Hepatocyte (in vitro differentiated cells): ENCODE data around the gene ACOXL. TPM values are rescaled to one million over a fixed set of nuclear protein-coding genes. Genes with fewer than 3 reads are reported as not detected.

ENCODE experiments used
- DNase-seq: peaks from one replicate; pipeline ENCODE4 v3.0.0-alpha.2; 2016; ENCODE audit warnings: low spot score
- H2AFZ ChIP-seq: fragments of 200-600 bp; sonication (generic); 2 replicates; pipeline ENCODE4 v1.6.0; 2016; ENCODE audit warnings: antibody characterized with exemption, mild to moderate bottlenecking
- H3K27ac ChIP-seq: fragments of 200-600 bp; sonication (generic); 2 replicates; pipeline ENCODE4 v1.5.1; 2016; ENCODE audit warnings: mild to moderate bottlenecking
- H3K27me3 ChIP-seq: fragments of 200-600 bp; sonication (generic); 2 replicates; pipeline ENCODE4 v1.6.1; 2016
- H3K36me3 ChIP-seq: fragments of 200-600 bp; sonication (generic); replicated peaks from 2 replicates; pipeline ENCODE4 v1.5.1; 2016; ENCODE audit warnings: low read depth; ENCODE audit not compliant: insufficient read depth
- H3K4me1 ChIP-seq: fragments of 200-600 bp; sonication (generic); 2 replicates; pipeline ENCODE4 v1.5.1; 2016; ENCODE audit warnings: mild to moderate bottlenecking, moderate library complexity; ENCODE audit not compliant: insufficient read depth
- H3K4me2 ChIP-seq: fragments of 200-600 bp; sonication (generic); 2 replicates; pipeline ENCODE4 v1.6.0; 2016
- H3K4me3 ChIP-seq: fragments of 200-600 bp; sonication (generic); 2 replicates; pipeline ENCODE4 v1.5.1; 2016; ENCODE audit warnings: mild to moderate bottlenecking
- H3K79me2 ChIP-seq: fragments of 200-600 bp; sonication (generic); 2 replicates; pipeline ENCODE4 v1.6.0; 2017; ENCODE audit warnings: mild to moderate bottlenecking
- H3K9me2 ChIP-seq: fragments of 200-600 bp; sonication (generic); replicated peaks from 2 replicates; pipeline ENCODE4 v1.6.0; 2017; ENCODE audit warnings: mild to moderate bottlenecking; ENCODE audit not compliant: insufficient read depth
- H3K9me3 ChIP-seq: fragments of 200-600 bp; sonication (generic); 2 replicates; pipeline ENCODE4 v1.5.1; 2016; ENCODE audit warnings: low read depth, mild to moderate bottlenecking
- H4K20me1 ChIP-seq: fragments of 200-600 bp; sonication (generic); 2 replicates; pipeline ENCODE4 v1.6.0; 2016; ENCODE audit warnings: mild to moderate bottlenecking; ENCODE audit not compliant: insufficient read depth, poor library complexity, severe bottlenecking
- EZH2 ChIP-seq: fragments of 200-600 bp; sonication (generic); IDR thresholded peaks from 2 replicates; pipeline ENCODE4 v1.6.1; 2016; ENCODE audit warnings: antibody characterized with exemption, mild to moderate bottlenecking, borderline replicate concordance
- EZH2phosphoT487 ChIP-seq: fragments of 200-600 bp; sonication (generic); IDR thresholded peaks from one replicate; pipeline ENCODE4 v1.6.1; 2018; ENCODE audit warnings: antibody characterized with exemption, mild to moderate bottlenecking, low read depth, moderate library complexity; ENCODE audit not compliant: unreplicated experiment, severe bottlenecking
- WGBS: methylation state at CpG from one replicate; pipeline ENCODE4 v1.1.6; 2016; ENCODE audit warnings: low lambda C conversion rate; ENCODE audit errors: missing lambda C conversion rate; 5-methylcytosine and 5-hydroxymethylcytosine counted together
- polyA plus RNA-seq: library from polyadenylated mRNA; unstranded; fragments of >200 nt; fragmentation: Nextera tagmentation; extraction: Ambion mirVana; gene quantifications from 2 replicates; pipeline ENCODE4 v1.2.1, GENCODE V29; 2016
- total RNA-seq: library from RNA; depleted of rRNA; stranded (reverse); fragments of >200 nt; gene quantifications from 2 replicates; pipeline ENCODE4 v1.2.3, GENCODE V29; 2014
- TF ChIP-seq, protein P1 (sequence below): fragments of 200-600 bp; sonication (generic); IDR thresholded peaks from 2 replicates; pipeline ENCODE4 v1.5.1; 2016; ENCODE audit warnings: antibody characterized with exemption, mild to moderate bottlenecking; ENCODE audit not compliant: poor library complexity

The ACOXL gene
- total and polyA plus RNA-seq, 2 experiments from 2014 or later = 0.23 to 1.1 TPM

DNA sequence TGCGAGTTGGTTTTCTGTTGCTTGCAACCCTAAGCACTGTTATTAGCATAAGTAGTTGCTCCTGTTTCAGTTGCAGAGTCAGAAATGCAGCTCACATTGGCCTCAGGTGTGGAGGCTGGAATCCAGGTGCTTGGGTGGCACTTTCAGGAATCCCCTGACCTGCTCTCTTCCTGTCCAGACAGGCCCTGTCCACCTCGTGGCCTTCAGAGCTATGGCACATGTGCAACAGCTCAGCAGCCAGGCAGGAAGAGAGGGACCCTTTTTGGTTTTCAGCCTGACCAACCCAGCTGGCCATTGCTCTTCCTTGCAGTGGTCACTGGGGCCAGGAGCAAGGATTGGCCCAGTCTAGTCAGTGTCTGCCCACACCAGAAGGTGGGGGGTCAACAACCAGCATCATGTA, 12.7 kb downstream of the ACOXL start:
- H3K27ac ChIP-seq = no peak overlapping the region
- no peaks in the 10 kb centered on the region for H3K4me1 ChIP-seq
- H3K27me3 ChIP-seq = peaks cover 38% of the 10 kb centered on the region
- no peaks in the 10 kb centered on the region for H3K79me2 ChIP-seq
- no peak for TF ChIP-seq EZH2
- H3K9me2 ChIP-seq = no peaks in the 10 kb centered on the region
- H3K9me3 ChIP-seq = no peaks in the 10 kb centered on the region
- H3K4me2 ChIP-seq = no peak overlapping the region
- H3K36me3 ChIP-seq = no peaks in the 10 kb centered on the region
- no peak for DNase-seq
- 83% methylated on average over 2 of the region's 2 CpGs for WGBS
- H3K4me3 ChIP-seq = no peak overlapping the region
- no peaks in the 10 kb centered on the region for H4K20me1 ChIP-seq
- H2AFZ ChIP-seq = no peak overlapping the region

DNA sequence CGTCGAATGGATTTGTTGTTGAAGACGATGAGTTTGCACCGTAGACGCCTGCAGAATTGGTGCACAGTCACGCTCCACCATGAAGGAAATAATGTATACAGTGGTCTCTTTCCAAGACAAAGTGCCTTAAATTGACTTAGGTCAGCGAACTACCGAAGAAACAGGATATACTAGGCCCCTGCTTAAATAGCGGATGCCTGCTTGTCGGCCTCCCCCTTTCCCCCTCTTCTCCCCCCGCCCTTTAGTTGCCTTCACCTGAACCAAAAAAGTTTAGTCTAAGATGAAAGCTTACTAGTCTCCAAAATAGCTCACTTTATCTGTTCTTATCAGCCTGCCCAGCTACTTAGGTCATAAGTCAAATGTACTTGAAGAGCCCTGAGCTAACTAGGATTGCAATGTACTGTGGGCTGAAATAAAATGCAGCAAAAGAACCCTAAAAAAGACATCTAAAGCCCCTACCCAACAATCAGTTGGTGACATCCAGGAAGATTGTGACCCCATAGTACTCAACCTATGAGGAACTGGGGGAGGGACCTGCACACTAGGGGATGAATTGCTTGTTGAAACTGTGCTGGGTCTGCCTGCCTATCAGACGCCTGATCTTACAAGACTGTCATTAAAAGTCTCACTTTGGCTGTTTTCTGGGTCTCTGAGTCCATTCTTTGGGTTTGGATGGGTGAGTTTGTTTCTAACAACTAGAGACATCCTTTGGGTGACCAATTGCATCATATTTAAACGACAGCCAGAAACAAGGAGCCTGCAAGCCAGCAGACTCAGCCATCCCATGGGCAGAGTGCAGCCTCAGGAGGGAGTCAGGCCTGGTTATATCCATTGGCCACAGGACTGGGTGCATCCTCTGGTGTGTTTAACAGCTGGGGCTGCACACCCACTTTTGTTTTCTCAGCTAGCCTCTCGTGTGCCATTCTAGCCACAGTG, 14.5 kb downstream of the ACOXL start:
- no peak overlapping the region for H2AFZ ChIP-seq
- H3K4me3 ChIP-seq = no peak overlapping the region
- H3K27me3 ChIP-seq = peaks cover 38% of the 10 kb centered on the region
- TF ChIP-seq, protein P1, sequence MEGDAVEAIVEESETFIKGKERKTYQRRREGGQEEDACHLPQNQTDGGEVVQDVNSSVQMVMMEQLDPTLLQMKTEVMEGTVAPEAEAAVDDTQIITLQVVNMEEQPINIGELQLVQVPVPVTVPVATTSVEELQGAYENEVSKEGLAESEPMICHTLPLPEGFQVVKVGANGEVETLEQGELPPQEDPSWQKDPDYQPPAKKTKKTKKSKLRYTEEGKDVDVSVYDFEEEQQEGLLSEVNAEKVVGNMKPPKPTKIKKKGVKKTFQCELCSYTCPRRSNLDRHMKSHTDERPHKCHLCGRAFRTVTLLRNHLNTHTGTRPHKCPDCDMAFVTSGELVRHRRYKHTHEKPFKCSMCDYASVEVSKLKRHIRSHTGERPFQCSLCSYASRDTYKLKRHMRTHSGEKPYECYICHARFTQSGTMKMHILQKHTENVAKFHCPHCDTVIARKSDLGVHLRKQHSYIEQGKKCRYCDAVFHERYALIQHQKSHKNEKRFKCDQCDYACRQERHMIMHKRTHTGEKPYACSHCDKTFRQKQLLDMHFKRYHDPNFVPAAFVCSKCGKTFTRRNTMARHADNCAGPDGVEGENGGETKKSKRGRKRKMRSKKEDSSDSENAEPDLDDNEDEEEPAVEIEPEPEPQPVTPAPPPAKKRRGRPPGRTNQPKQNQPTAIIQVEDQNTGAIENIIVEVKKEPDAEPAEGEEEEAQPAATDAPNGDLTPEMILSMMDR = no peak
- TF ChIP-seq EZH2 = no peak
- TF ChIP-seq EZH2phosphoT487 = no peak
- H3K9me3 ChIP-seq = no peaks in the 10 kb centered on the region
- no peak overlapping the region for H3K4me2 ChIP-seq
- no peak for DNase-seq
- H4K20me1 ChIP-seq = no peaks in the 10 kb centered on the region
- 65% methylated on average over 13 of the region's 14 CpGs for WGBS
- no peaks in the 10 kb centered on the region for H3K36me3 ChIP-seq
- H3K79me2 ChIP-seq = no peaks in the 10 kb centered on the region
- H3K9me2 ChIP-seq = no peaks in the 10 kb centered on the region
- no peaks in the 10 kb centered on the region for H3K4me1 ChIP-seq
- no peak overlapping the region for H3K27ac ChIP-seq

DNA sequence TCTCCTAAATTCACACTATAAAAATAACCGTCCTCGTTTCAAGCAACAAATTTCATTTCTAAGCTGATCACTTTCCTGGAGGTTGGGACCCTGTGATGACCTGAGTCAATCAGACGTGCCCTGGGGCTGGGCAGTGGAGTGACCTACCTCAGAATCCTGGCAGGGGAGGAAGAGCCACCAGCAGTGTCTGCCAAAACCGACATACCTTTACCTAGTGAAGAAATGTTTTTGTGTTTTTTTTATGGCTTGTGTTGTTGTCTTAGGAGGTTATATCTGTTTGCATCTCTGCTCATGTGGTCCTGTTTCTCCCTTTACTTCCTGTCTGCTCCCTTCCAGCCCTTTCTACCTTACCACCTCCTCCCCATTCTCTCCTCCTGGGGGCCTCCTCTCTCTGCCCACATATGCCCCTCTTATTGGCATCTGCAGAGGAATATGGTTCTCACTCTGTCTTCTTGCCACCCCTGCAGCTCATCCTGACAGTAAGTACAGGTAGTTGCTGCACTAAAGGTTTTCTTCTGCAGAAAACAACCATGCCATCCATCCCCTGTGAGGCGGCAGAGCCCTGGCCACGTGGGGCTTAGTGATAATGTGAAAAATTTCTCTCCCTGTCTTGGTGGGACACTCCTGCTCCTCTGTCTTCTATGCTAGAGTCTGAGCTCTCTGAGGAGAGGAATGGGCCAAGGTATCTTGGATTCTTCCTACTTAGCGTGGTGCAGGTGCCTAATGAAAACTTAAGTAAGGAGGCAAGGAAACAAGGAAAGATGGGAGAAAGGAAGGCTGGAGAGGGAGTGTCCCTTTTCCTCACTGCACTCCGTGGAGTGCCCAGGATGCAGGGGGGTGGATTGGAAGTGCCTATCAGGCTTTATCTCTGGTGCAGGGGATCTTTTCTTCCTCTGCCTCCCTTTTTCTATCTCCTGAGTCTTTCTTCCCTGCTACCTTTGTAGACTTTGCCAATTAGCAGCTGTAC, 15.4 kb downstream of the ACOXL start:
- H3K4me2 ChIP-seq = no peak overlapping the region
- H3K4me3 ChIP-seq = no peak overlapping the region
- H3K27ac ChIP-seq = no peak overlapping the region
- H3K27me3 ChIP-seq = peaks cover 31% of the 10 kb centered on the region
- no peaks in the 10 kb centered on the region for H3K79me2 ChIP-seq
- no peaks in the 10 kb centered on the region for H3K4me1 ChIP-seq
- no peak for DNase-seq
- H3K36me3 ChIP-seq = no peaks in the 10 kb centered on the region
- TF ChIP-seq EZH2 (no peak), EZH2phosphoT487 (no peak)
- TF ChIP-seq, protein P1 = no peak
- no peaks in the 10 kb centered on the region for H3K9me3 ChIP-seq
- no peaks in the 10 kb centered on the region for H4K20me1 ChIP-seq
- H2AFZ ChIP-seq = no peak overlapping the region
- WGBS = 63% methylated on average over 8 of the region's 8 CpGs
- H3K9me2 ChIP-seq = no peaks in the 10 kb centered on the region

DNA sequence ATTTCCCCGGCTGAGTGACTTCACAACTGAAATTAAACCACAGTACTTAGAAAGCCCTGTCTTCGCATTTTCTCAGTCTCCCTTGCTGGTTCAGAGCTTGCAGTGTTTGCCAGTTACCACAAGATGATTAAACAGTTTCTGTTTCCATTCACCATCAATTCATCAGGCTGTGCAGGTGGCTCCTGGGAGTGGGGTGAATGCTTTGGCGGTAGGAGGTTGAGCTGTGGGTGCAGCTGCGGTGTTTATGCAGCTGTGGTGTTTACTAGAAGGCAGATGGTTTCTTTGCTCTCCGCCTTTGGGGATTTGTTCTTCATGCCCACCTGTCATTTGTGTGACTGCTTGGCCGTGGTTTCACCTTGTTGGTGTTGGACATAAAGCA, 16.1 kb downstream of the ACOXL start:
- TF ChIP-seq, protein P1 = no peak
- TF ChIP-seq EZH2 = no peak
- no peak for TF ChIP-seq EZH2phosphoT487
- 61% methylated on average over 6 of the region's 6 CpGs for WGBS
- H3K4me2 ChIP-seq = no peak overlapping the region
- H3K9me3 ChIP-seq = no peaks in the 10 kb centered on the region
- no peak overlapping the region for H3K27ac ChIP-seq
- H3K27me3 ChIP-seq = peaks cover 24% of the 10 kb centered on the region
- no peak overlapping the region for H2AFZ ChIP-seq
- no peaks in the 10 kb centered on the region for H3K9me2 ChIP-seq
- no peaks in the 10 kb centered on the region for H3K79me2 ChIP-seq
- no peaks in the 10 kb centered on the region for H4K20me1 ChIP-seq
- DNase-seq = no peak
- H3K4me1 ChIP-seq = no peaks in the 10 kb centered on the region
- no peaks in the 10 kb centered on the region for H3K36me3 ChIP-seq
- H3K4me3 ChIP-seq = no peak overlapping the region
